Testis (tissue), 3 donors: ENCODE measurements around the gene ZNF627. TPM values are rescaled to one million over a fixed set of nuclear protein-coding genes. Genes with fewer than 3 reads are reported as not detected.

Experiments used
- DNase-seq: peaks from one replicate; pipeline ENCODE4 v3.0.0-alpha.2; 2019
- H3K27ac ChIP-seq, 2 donors: fragments of 200-600 bp; sonication (generic); one replicate each; pipeline ENCODE4 v1.5.1; 2019
- H3K27me3 ChIP-seq: fragments of 200-600 bp; sonication (generic); one replicate; pipeline ENCODE4 v1.5.1; 2019
- H3K36me3 ChIP-seq: fragments of 200-600 bp; sonication (generic); one replicate; pipeline ENCODE4 v1.5.1; 2017; ENCODE audit warnings: low read depth; ENCODE audit errors: missing control alignments
- H3K4me1 ChIP-seq: fragments of 200-600 bp; sonication (generic); one replicate; pipeline ENCODE4 v1.5.1; 2019
- H3K4me3 ChIP-seq, 2 donors: fragments of 200-600 bp; sonication (generic); one replicate each; pipeline ENCODE4 v1.5.1; 2017 to 2019
- H3K9me3 ChIP-seq: fragments of 200-600 bp; sonication (generic); one replicate; pipeline ENCODE4 v1.5.1; 2017
- POLR2A ChIP-seq: fragments of 450-650 bp; IDR thresholded peaks from one replicate; pipeline ENCODE4 v1.6.1; 2017; ENCODE audit warnings: antibody characterized with exemption, mild to moderate bottlenecking, moderate library complexity
- WGBS, 2 donors: methylation state at CpG; one replicate each; pipeline ENCODE4 v1.1.5; 2018; 5-methylcytosine and 5-hydroxymethylcytosine counted together
- intact Hi-C: fragments of 100-400 bp; cut with DNase I; formaldehyde crosslinking; loops from one replicate; pipeline ENCODE4 v1.15.1; 2023; ENCODE audit warnings: low total_unique reads
- polyA plus RNA-seq: library from polyadenylated mRNA; stranded (reverse); fragments of 350-450 nt; fragmentation: Illumina TruSeq; extraction: RNeasy Lipid Tissue Mini Kit (QIAGEN cat#74804); gene quantifications from one replicate; pipeline ENCODE4 v1.2.3, GENCODE V29; 2014; ENCODE audit warnings: low read depth, low replicate concordance; ENCODE audit not compliant: insufficient read depth
- total RNA-seq, 2 donors: library from RNA; depleted of rRNA; stranded (reverse); fragments of >200 nt; gene quantifications; one replicate each; pipeline ENCODE4 v1.2.3, GENCODE V29; 2016
- TF ChIP-seq, protein P1 (sequence below), 3 experiments: fragments of 450-650 bp in 2 of 3; fragments of 200-600 bp in 1 of 3; sonication (generic) in 1 of 3; IDR thresholded peaks; one replicate each; pipeline ENCODE4 v1.5.1; 2016 to 2019; ENCODE audit warnings: antibody characterized with exemption in 3 of 3, mild to moderate bottlenecking in 2 of 3, moderate library complexity in 1 of 3

The ZNF627 gene
- total and polyA plus RNA-seq, 3 donors from 2014 or later = 15.5 to 17.2 (median 16.7) TPM

GRCh38 chr19:11662278-11662677 is 65.0 kb downstream of the ZNF627 start:
- peak; percentile 35 for DNase-seq
- H3K36me3 ChIP-seq = no peaks in the 10 kb centered on the region
- 81% methylated on average over 25 to 30 of the region's 30 CpGs for WGBS, 2 donors
- H3K27me3 ChIP-seq = no peaks in the 10 kb centered on the region
- H3K4me3 ChIP-seq = peak overlapping the region; percentile 31 to 48
- H3K4me1 ChIP-seq = peaks cover 5% of the 10 kb centered on the region
- H3K9me3 ChIP-seq = no peaks in the 10 kb centered on the region
- TF ChIP-seq POLR2A = no peak
- TF ChIP-seq, protein P1, sequence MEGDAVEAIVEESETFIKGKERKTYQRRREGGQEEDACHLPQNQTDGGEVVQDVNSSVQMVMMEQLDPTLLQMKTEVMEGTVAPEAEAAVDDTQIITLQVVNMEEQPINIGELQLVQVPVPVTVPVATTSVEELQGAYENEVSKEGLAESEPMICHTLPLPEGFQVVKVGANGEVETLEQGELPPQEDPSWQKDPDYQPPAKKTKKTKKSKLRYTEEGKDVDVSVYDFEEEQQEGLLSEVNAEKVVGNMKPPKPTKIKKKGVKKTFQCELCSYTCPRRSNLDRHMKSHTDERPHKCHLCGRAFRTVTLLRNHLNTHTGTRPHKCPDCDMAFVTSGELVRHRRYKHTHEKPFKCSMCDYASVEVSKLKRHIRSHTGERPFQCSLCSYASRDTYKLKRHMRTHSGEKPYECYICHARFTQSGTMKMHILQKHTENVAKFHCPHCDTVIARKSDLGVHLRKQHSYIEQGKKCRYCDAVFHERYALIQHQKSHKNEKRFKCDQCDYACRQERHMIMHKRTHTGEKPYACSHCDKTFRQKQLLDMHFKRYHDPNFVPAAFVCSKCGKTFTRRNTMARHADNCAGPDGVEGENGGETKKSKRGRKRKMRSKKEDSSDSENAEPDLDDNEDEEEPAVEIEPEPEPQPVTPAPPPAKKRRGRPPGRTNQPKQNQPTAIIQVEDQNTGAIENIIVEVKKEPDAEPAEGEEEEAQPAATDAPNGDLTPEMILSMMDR (IDR thresholded peaks at IDR 0.05) = no peak
- peak overlapping the region in 1 of 2 donors; percentile 69 for H3K27ac ChIP-seq
- intact Hi-C loops = no loop called here

- peak overlapping the region in 1 of 2 donors; percentile 48 for H3K4me3 ChIP-seq
- no peaks in the 10 kb centered on the region for H3K9me3 ChIP-seq
- H3K36me3 ChIP-seq = no peaks in the 10 kb centered on the region
- DNase-seq = no peak
- H3K27me3 ChIP-seq = no peaks in the 10 kb centered on the region
- H3K4me1 ChIP-seq = peaks cover 5% of the 10 kb centered on the region
- no peak for TF ChIP-seq POLR2A
- TF ChIP-seq, protein P1 (IDR thresholded peaks at IDR 0.05) = no peak
- H3K27ac ChIP-seq = peak overlapping the region; percentile 39 to 69
- intact Hi-C loops = no loop called here
- WGBS, 2 donors = 14 to 15% methylated on average over 8 of the region's 8 CpGs
These were observed 65.9 kb downstream of the ZNF627 start for GRCh38 chr19:11663181-11663591.

Other genes with a start within 250 kb of the ZNF627 start
- 10 to 100 TPM; 27.1 to 28.9 TPM for gene PLPPR2, start 242.1 kb upstream of the ZNF627 start, total RNA-seq
- gene PLPPR2, start 242.1 kb upstream of the ZNF627 start, polyA plus RNA-seq = 20.3 TPM
- gene SWSAP1, start 222.8 kb upstream of the ZNF627 start, total RNA-seq = 1 to 10 TPM; 6.5 to 7.0 TPM
- gene SWSAP1, start 222.8 kb upstream of the ZNF627 start, polyA plus RNA-seq = 4.9 TPM
- 1 to 10 TPM; 5.7 to 7.6 TPM for gene EPOR, start 213.2 kb upstream of the ZNF627 start, total RNA-seq
- 4.3 TPM for gene EPOR, start 213.2 kb upstream of the ZNF627 start, polyA plus RNA-seq
- 1 to 10 TPM; 3.1 to 3.6 TPM for gene RGL3, start 178.2 kb upstream of the ZNF627 start, total RNA-seq
- 5.5 TPM for gene RGL3, start 178.2 kb upstream of the ZNF627 start, polyA plus RNA-seq
- gene ODAD3, start 162.4 kb upstream of the ZNF627 start, total RNA-seq = 10 to 100 TPM in 1 of 2 donors, 1 to 10 TPM in 1; 9.7 to 14.8 TPM
- gene ODAD3, start 162.4 kb upstream of the ZNF627 start, polyA plus RNA-seq = 18.3 TPM
- 100 to 1,000 TPM; 214 to 256 TPM for gene PRKCSH, start 161.8 kb upstream of the ZNF627 start, total RNA-seq
- 266 TPM for gene PRKCSH, start 161.8 kb upstream of the ZNF627 start, polyA plus RNA-seq
- 1 to 10 TPM; 6.1 to 7.5 TPM for gene ELAVL3, start 116.4 kb upstream of the ZNF627 start, total RNA-seq
- gene ELAVL3, start 116.4 kb upstream of the ZNF627 start, polyA plus RNA-seq = 0.74 TPM
- 10 to 100 TPM; 36.8 to 53.3 TPM for gene ZNF653, start 91.6 kb upstream of the ZNF627 start, total RNA-seq
- 45.9 TPM for gene ZNF653, start 91.6 kb upstream of the ZNF627 start, polyA plus RNA-seq
- 10 to 100 TPM; 45.4 to 58.7 TPM for gene ECSIT, start 68.3 kb upstream of the ZNF627 start, total RNA-seq
- gene ECSIT, start 68.3 kb upstream of the ZNF627 start, polyA plus RNA-seq = 28.9 TPM
- gene CNN1, start 58.6 kb upstream of the ZNF627 start, total RNA-seq = 100 to 1,000 TPM; 130 to 151 TPM
- gene CNN1, start 58.6 kb upstream of the ZNF627 start, polyA plus RNA-seq = 218 TPM
- 100 to 1,000 TPM; 131 to 184 TPM for gene ELOF1, start 38.3 kb upstream of the ZNF627 start, total RNA-seq
- gene ELOF1, start 38.3 kb upstream of the ZNF627 start, polyA plus RNA-seq = 262 TPM
- 1 to 10 TPM; 4.2 to 6.8 TPM for gene ACP5, start 19.8 kb upstream of the ZNF627 start, total RNA-seq
- gene ACP5, start 19.8 kb upstream of the ZNF627 start, polyA plus RNA-seq = 20.5 TPM
- 1 to 10 TPM; 2.1 to 5.2 TPM for gene ZNF823, start 141.5 kb downstream of the ZNF627 start, total RNA-seq
- 1.6 TPM for gene ZNF823, start 141.5 kb downstream of the ZNF627 start, polyA plus RNA-seq
- gene ZNF441, start 169.5 kb downstream of the ZNF627 start, total RNA-seq = 10 to 100 TPM; 11.6 to 13.8 TPM
- gene ZNF441, start 169.5 kb downstream of the ZNF627 start, polyA plus RNA-seq = 2.4 TPM
- 1 to 10 TPM in 1 of 2 donors, under 1 TPM in 1; 0.62 to 2.6 TPM for gene ZNF491, start 201.0 kb downstream of the ZNF627 start, total RNA-seq
- gene ZNF491, start 201.0 kb downstream of the ZNF627 start, polyA plus RNA-seq = 1.2 TPM
- 10 to 100 TPM; 14.1 to 16.7 TPM for gene ZNF440, start 216.8 kb downstream of the ZNF627 start, total RNA-seq
- 11.3 TPM for gene ZNF440, start 216.8 kb downstream of the ZNF627 start, polyA plus RNA-seq